GM12875 (cell line): ENCODE data around the gene FMNL3.
A peak's percentile ranks its signal among the peaks of the same experiment; 100 is the strongest.

Source experiments
- H3K4me3 ChIP-seq: one replicate; pipeline ENCODE4 v1.5.1; 2011; ENCODE audit warnings: low read depth, low read length, control low read depth
- TF ChIP-seq, protein P1 (sequence below): IDR thresholded peaks from 2 replicates; pipeline ENCODE4 v1.5.1; 2011; ENCODE audit warnings: low read depth, mild to moderate bottlenecking, control low read depth, inconsistent platforms, low read length, moderate library complexity, borderline replicate concordance; ENCODE audit not compliant: insufficient read depth

FMNL3 gene, protein sequence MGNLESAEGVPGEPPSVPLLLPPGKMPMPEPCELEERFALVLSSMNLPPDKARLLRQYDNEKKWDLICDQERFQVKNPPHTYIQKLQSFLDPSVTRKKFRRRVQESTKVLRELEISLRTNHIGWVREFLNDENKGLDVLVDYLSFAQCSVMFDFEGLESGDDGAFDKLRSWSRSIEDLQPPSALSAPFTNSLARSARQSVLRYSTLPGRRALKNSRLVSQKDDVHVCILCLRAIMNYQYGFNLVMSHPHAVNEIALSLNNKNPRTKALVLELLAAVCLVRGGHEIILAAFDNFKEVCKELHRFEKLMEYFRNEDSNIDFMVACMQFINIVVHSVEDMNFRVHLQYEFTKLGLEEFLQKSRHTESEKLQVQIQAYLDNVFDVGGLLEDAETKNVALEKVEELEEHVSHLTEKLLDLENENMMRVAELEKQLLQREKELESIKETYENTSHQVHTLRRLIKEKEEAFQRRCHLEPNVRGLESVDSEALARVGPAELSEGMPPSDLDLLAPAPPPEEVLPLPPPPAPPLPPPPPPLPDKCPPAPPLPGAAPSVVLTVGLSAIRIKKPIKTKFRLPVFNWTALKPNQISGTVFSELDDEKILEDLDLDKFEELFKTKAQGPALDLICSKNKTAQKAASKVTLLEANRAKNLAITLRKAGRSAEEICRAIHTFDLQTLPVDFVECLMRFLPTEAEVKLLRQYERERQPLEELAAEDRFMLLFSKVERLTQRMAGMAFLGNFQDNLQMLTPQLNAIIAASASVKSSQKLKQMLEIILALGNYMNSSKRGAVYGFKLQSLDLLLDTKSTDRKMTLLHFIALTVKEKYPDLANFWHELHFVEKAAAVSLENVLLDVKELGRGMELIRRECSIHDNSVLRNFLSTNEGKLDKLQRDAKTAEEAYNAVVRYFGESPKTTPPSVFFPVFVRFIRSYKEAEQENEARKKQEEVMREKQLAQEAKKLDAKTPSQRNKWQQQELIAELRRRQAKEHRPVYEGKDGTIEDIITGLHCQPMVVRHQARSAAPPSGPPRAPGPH

DNA sequence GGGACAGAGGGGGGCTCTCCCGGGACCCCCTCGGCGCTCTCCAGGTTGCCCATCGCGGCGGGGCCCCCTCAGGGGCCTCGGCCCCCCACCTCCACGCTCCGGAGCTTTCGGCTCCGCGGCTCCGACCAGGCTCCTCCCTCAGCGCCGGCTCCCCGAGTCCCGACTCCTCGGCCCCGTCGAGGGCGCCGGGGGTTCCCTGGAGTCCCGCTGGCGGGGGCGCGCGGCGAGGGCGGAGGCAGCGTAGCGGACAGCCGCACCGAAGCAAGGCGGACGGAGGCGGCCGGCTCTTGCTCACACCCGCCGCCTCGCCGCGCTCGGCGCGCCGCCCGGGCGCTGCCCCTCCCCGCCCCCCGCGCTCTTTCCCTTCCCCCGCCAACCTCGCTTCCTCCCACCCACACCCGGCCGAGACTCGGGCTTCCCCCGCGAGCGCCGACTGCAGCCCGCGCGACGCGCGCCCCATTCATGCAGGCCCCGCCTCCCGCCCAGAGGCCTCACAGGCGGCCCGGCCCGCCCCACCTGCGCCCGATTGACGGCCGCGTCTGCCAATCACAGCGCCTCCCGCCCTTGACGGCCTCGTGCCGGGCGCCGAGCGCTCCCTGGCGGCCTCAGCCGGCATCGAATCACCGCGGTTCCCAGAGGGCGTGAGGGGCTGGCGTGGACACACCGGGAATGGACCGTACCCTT lies at the start of gene FMNL3:
Gene FMNL3, minus strand, starts transcription at position 278 of the 684 bp plus-strand sequence. Its CDS starts 225 bp downstream, at position 53.
- H3K4me3 ChIP-seq: peak within 1 kb of the TSS; percentile 100
- TF ChIP-seq, protein P1, sequence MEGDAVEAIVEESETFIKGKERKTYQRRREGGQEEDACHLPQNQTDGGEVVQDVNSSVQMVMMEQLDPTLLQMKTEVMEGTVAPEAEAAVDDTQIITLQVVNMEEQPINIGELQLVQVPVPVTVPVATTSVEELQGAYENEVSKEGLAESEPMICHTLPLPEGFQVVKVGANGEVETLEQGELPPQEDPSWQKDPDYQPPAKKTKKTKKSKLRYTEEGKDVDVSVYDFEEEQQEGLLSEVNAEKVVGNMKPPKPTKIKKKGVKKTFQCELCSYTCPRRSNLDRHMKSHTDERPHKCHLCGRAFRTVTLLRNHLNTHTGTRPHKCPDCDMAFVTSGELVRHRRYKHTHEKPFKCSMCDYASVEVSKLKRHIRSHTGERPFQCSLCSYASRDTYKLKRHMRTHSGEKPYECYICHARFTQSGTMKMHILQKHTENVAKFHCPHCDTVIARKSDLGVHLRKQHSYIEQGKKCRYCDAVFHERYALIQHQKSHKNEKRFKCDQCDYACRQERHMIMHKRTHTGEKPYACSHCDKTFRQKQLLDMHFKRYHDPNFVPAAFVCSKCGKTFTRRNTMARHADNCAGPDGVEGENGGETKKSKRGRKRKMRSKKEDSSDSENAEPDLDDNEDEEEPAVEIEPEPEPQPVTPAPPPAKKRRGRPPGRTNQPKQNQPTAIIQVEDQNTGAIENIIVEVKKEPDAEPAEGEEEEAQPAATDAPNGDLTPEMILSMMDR: peak; percentile 93

DNA sequence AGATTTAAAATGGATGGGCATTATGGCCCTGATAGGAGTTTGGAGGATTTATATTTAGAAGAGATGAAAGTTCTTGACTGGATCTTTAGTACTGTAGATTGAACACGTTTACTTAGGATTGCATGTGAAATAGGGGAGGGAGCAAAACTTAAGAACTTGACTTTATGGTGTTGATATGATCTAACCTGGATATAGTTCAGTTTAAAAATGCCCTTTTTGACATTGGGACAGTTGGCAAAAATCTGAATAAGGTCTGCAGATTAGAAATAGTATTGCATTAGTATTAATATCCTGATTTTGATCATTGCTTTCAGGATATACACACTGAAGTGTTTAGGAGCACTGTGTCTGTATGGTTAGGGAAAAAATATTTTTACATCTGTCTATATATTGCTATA lies 43.8 kb upstream of the FMNL3 start:
- H3K4me3 ChIP-seq: no peak overlapping the region
- TF ChIP-seq, protein P1: no peak

DNA sequence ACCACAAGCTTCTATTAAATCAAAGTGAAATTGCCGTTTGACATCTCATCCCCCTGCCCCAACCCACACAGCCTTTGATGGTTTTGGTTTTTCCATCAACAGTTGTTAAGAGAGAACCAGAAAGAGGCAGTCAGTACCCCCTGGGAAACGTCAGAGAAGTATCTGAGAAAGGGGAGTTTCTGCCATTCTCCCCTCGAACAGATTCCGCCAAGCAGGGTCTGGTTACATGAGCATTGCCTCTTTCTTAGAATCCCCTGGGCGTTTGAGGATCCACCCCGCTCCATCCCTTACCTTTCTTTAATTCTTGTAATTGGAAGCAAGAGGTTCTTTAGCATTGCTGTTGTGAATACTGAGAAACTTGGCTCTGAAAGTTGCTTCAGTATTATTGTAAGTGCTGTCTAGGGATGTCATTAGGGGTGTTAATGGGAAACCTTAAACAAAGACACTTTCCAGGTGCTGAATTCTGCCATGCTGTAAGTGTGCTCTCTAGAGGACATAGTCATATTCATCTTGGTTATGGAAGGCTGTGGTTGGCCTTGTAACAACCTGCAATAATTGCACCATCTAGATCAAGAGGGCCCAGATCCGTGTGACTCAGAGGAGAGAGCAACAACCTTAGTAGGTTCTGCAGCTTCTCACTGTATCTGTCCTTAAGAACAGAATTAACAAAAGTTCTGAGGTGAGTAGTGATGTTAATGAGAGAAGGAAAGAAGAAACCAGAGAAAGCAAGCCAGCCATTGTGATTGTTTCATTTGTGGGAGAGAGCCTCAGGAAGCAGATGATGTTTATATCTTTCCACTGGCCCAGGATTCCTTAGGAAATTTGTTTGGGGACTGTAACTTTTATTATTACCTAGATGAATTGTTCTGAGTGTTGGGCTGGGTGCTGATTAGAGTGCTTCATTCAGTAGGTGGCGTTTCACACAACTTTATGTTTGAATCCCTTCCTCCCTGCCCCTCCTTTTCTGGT lies 43.1 kb upstream of the FMNL3 start:
- TF ChIP-seq, protein P1: no peak
- H3K4me3 ChIP-seq: no peak overlapping the region

DNA sequence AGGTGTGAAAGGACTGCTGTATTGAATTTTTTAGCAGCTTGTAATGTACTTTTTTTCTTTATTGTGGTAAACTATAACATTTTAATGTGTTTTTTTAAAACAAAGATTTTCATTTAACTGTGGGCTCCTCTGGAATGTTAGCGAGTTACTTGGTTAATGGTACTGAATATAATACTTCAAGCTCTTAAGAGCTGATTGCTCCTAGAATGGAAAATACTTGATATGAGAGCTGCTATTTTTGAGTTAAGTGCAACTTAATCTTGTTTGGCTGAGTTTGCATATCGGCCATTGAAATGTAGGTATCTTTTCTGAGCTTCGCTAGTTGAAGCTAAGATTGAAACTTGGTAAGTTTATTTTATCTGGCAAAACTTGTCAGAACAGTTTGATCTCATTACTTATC lies 41.6 kb upstream of the FMNL3 start:
- TF ChIP-seq, protein P1: no peak
- no peak overlapping the region for H3K4me3 ChIP-seq

DNA sequence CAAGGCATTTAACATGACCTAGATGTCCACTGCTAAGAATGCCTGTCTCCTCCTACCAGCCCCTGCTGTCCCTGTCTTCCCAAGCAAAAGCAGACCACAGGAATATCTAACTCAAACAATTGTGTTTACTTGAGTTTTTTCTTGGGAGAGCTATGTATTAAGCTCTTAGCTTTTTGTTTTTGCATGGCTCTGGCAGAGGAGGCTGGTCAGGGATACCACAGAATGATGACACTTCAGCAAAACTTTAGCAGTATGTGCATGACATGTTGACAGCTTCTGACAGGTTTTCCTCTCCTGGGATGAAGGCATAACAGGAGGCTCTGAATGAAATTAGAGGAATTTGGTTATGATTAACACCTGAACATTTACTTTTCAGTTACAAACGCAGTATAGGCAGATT lies 41.1 kb upstream of the FMNL3 start:
- H3K4me3 ChIP-seq: no peak overlapping the region
- TF ChIP-seq, protein P1: no peak
